ENCODE measurements around the gene COX6A1. TPM values are rescaled to one million over a fixed set of nuclear protein-coding genes. Genes with fewer than 3 reads are reported as not detected.

The COX6A1 gene
- total RNA-seq, 2 experiments from 2014 or later = 396 to 406 TPM

GRCh38 chr12:120474616-120474960 is 36.7 kb downstream of the COX6A1 start:
- no peak for DNase-seq
- no peaks in the 10 kb centered on the region for H3K9me3 Mint-ChIP-seq
- peaks cover 14% of the 10 kb centered on the region for H3K4me1 Mint-ChIP-seq (ENCODE audit: low read depth)
- no peaks in the 10 kb centered on the region for H3K36me3 Mint-ChIP-seq (ENCODE audit: low read depth)
- intact Hi-C loops (cut with micrococcal nuclease) = no loop called here
- H3K27me3 Mint-ChIP-seq = no peaks in the 10 kb centered on the region
- TF ChIP-seq CTCF (IDR thresholded peaks at IDR 0.05) = no peak
- no peak overlapping the region for H3K4me3 Mint-ChIP-seq
- ChIA-PET CTCF (interaction anchor here (0.8 to 1.7 kb wide), 5 partner anchors 8 to 40 kb away, joined by 3 to 9 read pairs (median 3); no protein-coding TSS in a partner anchor), POLR2A (interaction anchor here (0.7 to 1.3 kb wide), 4 partner anchors 8 to 21 kb away, joined by 3 to 4 read pairs (median 3); partner anchors contain the start of gene DYNLL1)
- H3K27ac Mint-ChIP-seq = no peak overlapping the region
- no peak for ATAC-seq

- H3K4me1 Mint-ChIP-seq (ENCODE audit: low read depth) = peaks cover 17% of the 10 kb centered on the region
- no peak overlapping the region for H3K27ac Mint-ChIP-seq
- TF ChIP-seq CTCF (IDR thresholded peaks at IDR 0.05) = no peak
- H3K9me3 Mint-ChIP-seq = no peaks in the 10 kb centered on the region
- ATAC-seq (no peak), DNase-seq (no peak)
- H3K36me3 Mint-ChIP-seq (ENCODE audit: low read depth) = no peaks in the 10 kb centered on the region
- POLR2A ChIA-PET = interaction anchor here (1.4 kb wide), 1 partner anchor 30 kb away, joined by 4 read pairs; the partner anchor contains the start of genes GATC and TRIAP1
- H3K27me3 Mint-ChIP-seq = no peaks in the 10 kb centered on the region
- no peak overlapping the region for H3K4me3 Mint-ChIP-seq
- CTCF ChIA-PET = interaction anchor here (1.0 to 1.7 kb wide), 4 partner anchors 9 to 171 kb away, joined by 3 to 9 read pairs (median 4); no protein-coding TSS in a partner anchor
- intact Hi-C loops (cut with micrococcal nuclease) = no loop called here
These were observed 37.7 kb downstream of the COX6A1 start for GRCh38 chr12:120475643-120476042.

GRCh38 chr12:120479458-120479857 is 41.5 kb downstream of the COX6A1 start:
- H3K27ac Mint-ChIP-seq = no peak overlapping the region
- no peak for ATAC-seq
- no peak for TF ChIP-seq CTCF (IDR thresholded peaks at IDR 0.05)
- DNase-seq = no peak
- intact Hi-C loops (cut with micrococcal nuclease) = no loop called here
- no peaks in the 10 kb centered on the region for H3K9me3 Mint-ChIP-seq
- H3K4me1 Mint-ChIP-seq (ENCODE audit: low read depth) = peaks cover 13% of the 10 kb centered on the region
- no peak overlapping the region for H3K4me3 Mint-ChIP-seq
- H3K36me3 Mint-ChIP-seq (ENCODE audit: low read depth) = peaks cover 2% of the 10 kb centered on the region
- CTCF ChIA-PET = no interaction called here
- POLR2A ChIA-PET = interaction anchor here (0.9 to 3.4 kb wide), 3 partner anchors 10 to 17 kb away, joined by 3 to 19 read pairs (median 3); partner anchors contain the start of gene SRSF9
- H3K27me3 Mint-ChIP-seq = no peaks in the 10 kb centered on the region

GRCh38 chr12:120480211-120480610 is 42.3 kb downstream of the COX6A1 start:
- intact Hi-C loops (cut with micrococcal nuclease) = no loop called here
- H3K9me3 Mint-ChIP-seq = no peaks in the 10 kb centered on the region
- ATAC-seq (no peak), DNase-seq (no peak)
- no peak overlapping the region for H3K4me3 Mint-ChIP-seq
- no peak overlapping the region for H3K27ac Mint-ChIP-seq
- TF ChIP-seq CTCF (IDR thresholded peaks at IDR 0.05) = no peak
- peaks cover 9% of the 10 kb centered on the region for H3K4me1 Mint-ChIP-seq (ENCODE audit: low read depth)
- CTCF ChIA-PET = no interaction called here
- POLR2A ChIA-PET = interaction anchor here (0.7 to 3.4 kb wide), 3 partner anchors 10 to 17 kb away, joined by 3 to 19 read pairs (median 4); partner anchors contain the start of genes DYNLL1 and SRSF9
- H3K27me3 Mint-ChIP-seq = no peaks in the 10 kb centered on the region
- H3K36me3 Mint-ChIP-seq (ENCODE audit: low read depth) = peaks cover 2% of the 10 kb centered on the region

- CTCF ChIA-PET = no interaction called here
- no peak for TF ChIP-seq CTCF (IDR thresholded peaks at IDR 0.05)
- POLR2A ChIA-PET = interaction anchor here (3.4 kb wide), 1 partner anchor 11 kb away, joined by 19 read pairs; the partner anchor contains the start of gene SRSF9
These were observed 43.3 kb downstream of the COX6A1 start for GRCh38 chr12:120481022-120481767.

More at GRCh38 chr12:120481022-120481767, 43.3 kb downstream of the COX6A1 start:
- peak overlapping the region; percentile 49 for H3K27ac Mint-ChIP-seq
- H3K27me3 Mint-ChIP-seq = no peaks in the 10 kb centered on the region
- H3K36me3 Mint-ChIP-seq (ENCODE audit: low read depth) = peaks cover 2% of the 10 kb centered on the region
- ATAC-seq (peak; percentile 42), DNase-seq (no peak)
- no peaks in the 10 kb centered on the region for H3K9me3 Mint-ChIP-seq
- H3K4me1 Mint-ChIP-seq (ENCODE audit: low read depth) = peaks cover 9% of the 10 kb centered on the region
- H3K4me3 Mint-ChIP-seq = no peak overlapping the region
- intact Hi-C loops (cut with micrococcal nuclease) = no loop called here
